Measurements from ENCODE around the gene MFRP.
A peak's percentile ranks its signal among the peaks of the same experiment; 100 is the strongest.

Gene MFRP

GRCh38 chr11:119338965-119339588 lies 7.4 kb downstream of the MFRP start:
- DNase-seq (ENCODE audit: low read depth), result no peak
- H3K4me3 ChIP-seq (ENCODE audit: low read length), result peak overlapping the region; percentile 72
- TF ChIP-seq, protein P1, sequence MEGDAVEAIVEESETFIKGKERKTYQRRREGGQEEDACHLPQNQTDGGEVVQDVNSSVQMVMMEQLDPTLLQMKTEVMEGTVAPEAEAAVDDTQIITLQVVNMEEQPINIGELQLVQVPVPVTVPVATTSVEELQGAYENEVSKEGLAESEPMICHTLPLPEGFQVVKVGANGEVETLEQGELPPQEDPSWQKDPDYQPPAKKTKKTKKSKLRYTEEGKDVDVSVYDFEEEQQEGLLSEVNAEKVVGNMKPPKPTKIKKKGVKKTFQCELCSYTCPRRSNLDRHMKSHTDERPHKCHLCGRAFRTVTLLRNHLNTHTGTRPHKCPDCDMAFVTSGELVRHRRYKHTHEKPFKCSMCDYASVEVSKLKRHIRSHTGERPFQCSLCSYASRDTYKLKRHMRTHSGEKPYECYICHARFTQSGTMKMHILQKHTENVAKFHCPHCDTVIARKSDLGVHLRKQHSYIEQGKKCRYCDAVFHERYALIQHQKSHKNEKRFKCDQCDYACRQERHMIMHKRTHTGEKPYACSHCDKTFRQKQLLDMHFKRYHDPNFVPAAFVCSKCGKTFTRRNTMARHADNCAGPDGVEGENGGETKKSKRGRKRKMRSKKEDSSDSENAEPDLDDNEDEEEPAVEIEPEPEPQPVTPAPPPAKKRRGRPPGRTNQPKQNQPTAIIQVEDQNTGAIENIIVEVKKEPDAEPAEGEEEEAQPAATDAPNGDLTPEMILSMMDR (conservative IDR thresholded peaks at IDR 0.05; ENCODE audit: low read depth, low read length), result no peak

- H3K4me3 ChIP-seq (ENCODE audit: low read length), result peak overlapping the region; percentile 72
- TF ChIP-seq, protein P1 (conservative IDR thresholded peaks at IDR 0.05; ENCODE audit: low read depth, low read length), result peak; percentile 86
- DNase-seq (ENCODE audit: low read depth), result no peak
Measured at GRCh38 chr11:119338318-119338890, 8.1 kb downstream of the MFRP start.

DNA sequence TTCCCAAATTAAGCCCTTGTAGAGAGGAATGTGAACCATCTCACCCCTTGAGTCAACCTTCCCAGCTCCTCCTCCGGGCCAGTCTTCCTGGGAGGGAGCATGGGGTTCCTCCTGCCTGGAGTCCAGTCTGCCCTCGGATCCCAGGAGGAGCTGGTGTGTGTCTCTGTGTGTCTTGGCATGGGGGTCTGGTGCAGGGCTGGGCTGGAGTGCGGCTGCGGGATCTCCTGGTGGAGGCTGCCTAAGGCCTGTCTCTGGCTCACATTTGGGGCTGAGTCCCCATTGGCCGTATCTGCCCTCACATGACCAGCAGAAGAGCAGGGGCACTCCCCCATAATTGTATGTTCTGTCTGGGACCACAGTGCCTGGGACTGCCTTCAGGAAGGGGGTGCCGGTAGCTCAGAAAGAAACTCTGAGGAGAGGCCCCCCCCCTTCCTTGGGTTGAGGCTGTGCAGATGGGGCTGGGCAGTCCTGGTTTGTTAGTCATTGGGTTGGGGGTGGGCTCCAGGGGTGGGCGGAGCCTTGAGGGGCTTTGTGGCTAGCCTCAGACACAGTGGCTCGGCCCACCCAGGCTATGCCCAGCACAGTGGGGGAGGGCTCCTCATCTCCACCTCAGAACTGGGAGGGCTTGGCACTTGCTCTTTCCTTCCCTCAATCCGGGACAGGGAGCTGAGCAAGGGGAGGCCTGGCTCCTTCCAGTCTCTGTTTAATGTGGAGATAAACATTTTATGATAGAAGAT lies 8.8 kb downstream of the MFRP start:
- H3K4me3 ChIP-seq (ENCODE audit: low read length), result peak overlapping the region; percentile 72
- no peak for DNase-seq (ENCODE audit: low read depth)
- TF ChIP-seq, protein P1 (conservative IDR thresholded peaks at IDR 0.05; ENCODE audit: low read depth, low read length), result no peak

DNA sequence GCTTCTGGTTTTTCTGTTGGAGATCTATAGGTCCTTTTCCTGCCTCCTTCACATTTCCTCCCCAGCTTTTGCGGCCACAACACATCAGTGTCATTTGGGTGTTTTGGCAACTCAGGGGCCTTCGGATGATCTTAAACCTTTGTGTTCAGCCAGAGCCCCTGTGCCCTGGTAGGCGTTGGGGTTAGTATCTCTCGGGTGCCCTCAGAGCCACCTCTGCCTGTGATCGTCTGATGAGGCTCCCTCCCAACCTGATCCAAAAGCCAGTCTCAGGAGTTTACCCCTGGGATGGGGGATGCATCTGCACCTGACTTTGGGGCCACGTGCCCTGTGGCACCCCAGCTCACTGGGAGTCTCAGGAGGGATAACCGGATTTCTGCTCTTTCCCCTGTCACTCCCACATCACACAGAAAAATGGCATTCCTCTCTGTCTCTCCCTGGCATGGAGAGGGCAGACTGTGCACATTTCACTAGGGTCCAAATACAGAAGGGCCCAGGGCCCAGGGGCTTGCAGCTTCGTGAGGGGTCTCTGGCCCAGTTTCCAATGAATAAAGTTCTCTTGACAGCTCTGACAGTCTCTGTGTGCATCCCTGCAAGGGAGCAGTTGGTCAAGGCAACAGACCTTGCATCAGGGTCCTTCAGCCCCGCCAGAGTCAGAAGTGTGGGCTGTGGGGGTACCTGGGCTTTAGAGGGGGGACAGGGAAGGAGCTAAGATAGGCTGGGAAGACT lies 9.6 kb downstream of the MFRP start:
- no peak overlapping the region for H3K4me3 ChIP-seq (ENCODE audit: low read length)
- TF ChIP-seq, protein P1 (conservative IDR thresholded peaks at IDR 0.05; ENCODE audit: low read depth, low read length), result no peak
- DNase-seq (ENCODE audit: low read depth), result no peak

DNA sequence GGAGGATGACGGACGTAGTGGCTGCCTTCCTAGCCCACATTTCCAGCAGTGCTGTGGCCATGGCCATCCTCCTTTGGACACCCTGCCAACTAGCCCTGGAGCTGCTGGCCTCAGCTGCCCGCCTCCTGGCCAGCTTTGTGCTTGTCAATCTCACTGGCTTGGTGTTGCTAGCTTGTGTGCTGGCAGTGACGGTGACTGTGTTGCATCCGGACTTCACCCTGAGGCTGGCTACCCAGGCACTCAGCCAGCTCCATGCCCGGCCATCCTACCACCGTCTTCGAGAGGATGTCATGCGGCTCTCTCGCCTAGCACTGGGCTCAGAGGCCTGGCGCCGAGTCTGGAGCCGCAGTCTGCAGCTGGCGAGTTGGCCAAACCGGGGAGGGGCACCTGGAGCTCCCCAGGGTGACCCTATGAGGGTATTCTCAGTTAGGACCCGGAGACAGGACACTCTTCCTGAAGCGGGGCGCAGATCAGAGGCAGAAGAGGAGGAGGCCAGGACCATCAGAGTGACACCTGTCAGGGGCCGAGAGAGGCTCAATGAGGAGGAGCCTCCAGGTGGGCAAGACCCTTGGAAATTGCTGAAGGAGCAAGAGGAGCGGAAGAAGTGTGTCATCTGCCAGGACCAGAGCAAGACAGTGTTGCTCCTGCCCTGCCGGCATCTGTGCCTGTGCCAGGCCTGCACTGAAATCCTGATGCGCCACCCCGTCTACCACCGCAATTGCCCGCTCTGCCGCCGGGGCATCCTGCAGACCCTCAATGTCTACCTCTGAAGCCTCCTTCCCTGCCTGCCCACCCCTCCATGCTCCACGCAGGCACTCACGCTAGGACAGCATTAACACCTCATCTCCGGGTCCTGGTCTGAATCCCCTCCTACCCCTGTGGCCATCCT lies 10.6 kb downstream of the MFRP start:
- no peak for DNase-seq (ENCODE audit: low read depth)
- TF ChIP-seq, protein P1 (conservative IDR thresholded peaks at IDR 0.05; ENCODE audit: low read depth, low read length), result no peak
- H3K4me3 ChIP-seq (ENCODE audit: low read length), result peak overlapping the region; percentile 91

- peak overlapping the region; percentile 91 for H3K4me3 ChIP-seq (ENCODE audit: low read length)
- no peak for DNase-seq (ENCODE audit: low read depth)
- TF ChIP-seq, protein P1 (conservative IDR thresholded peaks at IDR 0.05; ENCODE audit: low read depth, low read length), result no peak
Measured at GRCh38 chr11:119335091-119335654, 11.3 kb downstream of the MFRP start.

Measured in retinal pigment epithelial cell (primary cell).